ENCODE results near the gene NIPBL.

NIPBL gene

DNA sequence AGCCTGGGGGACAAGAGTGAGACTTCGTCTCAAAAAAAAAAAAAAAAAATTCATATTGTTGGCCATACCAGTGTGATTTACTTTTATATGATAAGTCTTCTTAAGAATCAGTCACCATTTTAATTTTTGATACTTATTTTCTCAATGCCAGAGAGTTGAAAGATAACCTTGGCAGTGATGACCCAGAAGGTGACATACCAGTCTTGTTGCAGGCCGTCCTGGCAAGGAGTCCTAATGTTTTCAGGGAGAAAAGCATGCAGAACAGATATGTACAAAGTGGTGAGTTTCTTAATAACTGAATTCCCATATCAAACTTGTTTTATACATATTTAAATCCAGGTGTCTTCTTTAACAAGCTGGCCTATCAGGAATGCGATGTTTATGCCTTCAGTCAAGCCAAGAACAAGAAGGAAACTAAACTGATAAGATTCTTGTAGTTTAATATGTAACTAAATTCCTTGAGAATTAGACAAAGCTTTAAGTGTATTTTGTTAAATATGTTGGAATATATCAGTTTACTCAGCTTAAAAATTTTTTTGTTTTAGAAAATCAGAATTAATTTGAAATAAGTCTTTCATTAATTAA, 81.5 kb downstream of the NIPBL start:
- Histone ChIP-seq H3K36me3 (ENCODE audit: control insufficient read depth, insufficient read depth, low read length) (peaks cover 37% of the 10 kb centered on the region), H3K4me3 (ENCODE audit: insufficient read depth, low read depth, low read length, poor library complexity, severe bottlenecking) (no peak overlapping the region), H3K4me1 (ENCODE audit: control insufficient read depth, insufficient read depth, low read length, poor library complexity, severe bottlenecking) (no peaks in the 10 kb centered on the region), H3K27me3 (replicated peaks; ENCODE audit: control insufficient read depth, insufficient read depth, low read length, poor library complexity, severe bottlenecking) (no peaks in the 10 kb centered on the region), H3K9me3 (ENCODE audit: control insufficient read depth, low read length) (no peaks in the 10 kb centered on the region), H3K27ac (ENCODE audit: insufficient read depth, low read length, poor library complexity, severe bottlenecking) (no peak overlapping the region)
- DNase-seq, result no peak

DNA sequence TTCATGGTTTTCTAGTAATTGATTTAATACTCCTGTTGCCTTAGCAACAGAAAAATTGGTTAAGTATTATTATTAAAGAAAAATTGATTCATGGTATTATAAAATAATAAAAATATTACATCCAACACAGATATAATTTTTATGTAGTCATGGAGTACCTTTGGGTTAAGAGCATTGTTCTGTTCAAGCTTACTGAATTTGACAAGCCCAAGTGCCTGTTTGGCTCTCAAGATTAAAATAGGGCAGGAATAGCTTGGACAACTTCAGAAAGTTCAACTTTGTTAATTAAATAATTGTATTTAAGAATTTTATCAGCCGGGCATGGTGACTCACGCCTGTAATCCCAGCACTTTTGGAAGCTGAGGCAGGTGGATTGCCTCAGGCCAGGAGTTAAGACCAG, 82.0 kb downstream of the NIPBL start:
- Histone ChIP-seq H3K36me3 (ENCODE audit: control insufficient read depth, insufficient read depth, low read length) (peaks cover 37% of the 10 kb centered on the region), H3K27ac (ENCODE audit: insufficient read depth, low read length, poor library complexity, severe bottlenecking) (no peak overlapping the region)

GRCh38 chr5:36965179-36965578, 88.6 kb downstream of the NIPBL start:
- H3K4me1 ChIP-seq (ENCODE audit: control insufficient read depth, insufficient read depth, low read length, poor library complexity, severe bottlenecking), result no peaks in the 10 kb centered on the region
- H3K9me3 ChIP-seq (ENCODE audit: control insufficient read depth, low read length), result no peaks in the 10 kb centered on the region
- peaks cover 28% of the 10 kb centered on the region for H3K36me3 ChIP-seq (ENCODE audit: control insufficient read depth, insufficient read depth, low read length)
- no peak overlapping the region for H3K27ac ChIP-seq (ENCODE audit: insufficient read depth, low read length, poor library complexity, severe bottlenecking)
- no peak for DNase-seq
- no peak overlapping the region for H3K4me3 ChIP-seq (ENCODE audit: insufficient read depth, low read depth, low read length, poor library complexity, severe bottlenecking)
- no peaks in the 10 kb centered on the region for H3K27me3 ChIP-seq (replicated peaks; ENCODE audit: control insufficient read depth, insufficient read depth, low read length, poor library complexity, severe bottlenecking)

More for the DNA sequence above, 82.0 kb downstream of the NIPBL start:
- H3K9me3 ChIP-seq (ENCODE audit: control insufficient read depth, low read length), result no peaks in the 10 kb centered on the region
- no peak for DNase-seq
- no peaks in the 10 kb centered on the region for H3K27me3 ChIP-seq (replicated peaks; ENCODE audit: control insufficient read depth, insufficient read depth, low read length, poor library complexity, severe bottlenecking)
- no peak overlapping the region for H3K4me3 ChIP-seq (ENCODE audit: insufficient read depth, low read depth, low read length, poor library complexity, severe bottlenecking)
- no peaks in the 10 kb centered on the region for H3K4me1 ChIP-seq (ENCODE audit: control insufficient read depth, insufficient read depth, low read length, poor library complexity, severe bottlenecking)

DNA sequence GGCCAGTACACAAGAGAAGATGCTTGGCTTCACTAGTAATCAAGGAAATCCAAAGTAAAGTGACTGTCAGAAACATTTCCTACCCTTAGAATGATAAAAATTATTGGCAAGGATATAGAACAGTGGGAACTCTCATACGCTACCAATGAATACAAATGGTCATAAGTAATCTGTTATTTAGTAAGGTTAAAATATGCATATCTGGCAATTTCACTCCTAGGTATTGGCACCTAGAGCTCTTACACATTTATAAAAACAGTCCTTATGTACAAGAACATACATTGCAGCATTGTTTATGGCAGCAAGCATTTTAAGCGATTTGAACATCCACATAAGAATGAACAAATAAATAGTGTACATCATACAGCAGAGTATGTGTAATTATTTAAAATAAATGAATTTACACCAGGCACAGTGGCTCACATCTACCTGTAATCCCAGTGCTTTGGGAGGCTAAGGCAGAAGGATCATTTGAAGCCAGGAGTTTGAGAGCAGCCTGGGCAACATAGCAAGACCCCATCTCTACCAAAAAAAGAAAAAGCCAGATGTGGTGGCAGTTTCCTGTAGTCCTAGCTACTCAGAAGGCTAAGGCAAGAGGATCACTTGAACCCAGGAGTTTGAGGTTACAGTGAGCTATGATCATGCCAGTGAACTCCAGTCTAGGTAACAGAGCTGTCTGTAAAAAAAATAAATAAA, 93.3 kb downstream of the NIPBL start:
- DNase-seq, result no peak
- Histone ChIP-seq H3K4me3 (ENCODE audit: insufficient read depth, low read depth, low read length, poor library complexity, severe bottlenecking) (no peak overlapping the region), H3K27me3 (replicated peaks; ENCODE audit: control insufficient read depth, insufficient read depth, low read length, poor library complexity, severe bottlenecking) (no peaks in the 10 kb centered on the region), H3K4me1 (ENCODE audit: control insufficient read depth, insufficient read depth, low read length, poor library complexity, severe bottlenecking) (no peaks in the 10 kb centered on the region), H3K27ac (ENCODE audit: insufficient read depth, low read length, poor library complexity, severe bottlenecking) (no peak overlapping the region), H3K9me3 (ENCODE audit: control insufficient read depth, low read length) (no peaks in the 10 kb centered on the region), H3K36me3 (ENCODE audit: control insufficient read depth, insufficient read depth, low read length) (peaks cover 33% of the 10 kb centered on the region)

DNA sequence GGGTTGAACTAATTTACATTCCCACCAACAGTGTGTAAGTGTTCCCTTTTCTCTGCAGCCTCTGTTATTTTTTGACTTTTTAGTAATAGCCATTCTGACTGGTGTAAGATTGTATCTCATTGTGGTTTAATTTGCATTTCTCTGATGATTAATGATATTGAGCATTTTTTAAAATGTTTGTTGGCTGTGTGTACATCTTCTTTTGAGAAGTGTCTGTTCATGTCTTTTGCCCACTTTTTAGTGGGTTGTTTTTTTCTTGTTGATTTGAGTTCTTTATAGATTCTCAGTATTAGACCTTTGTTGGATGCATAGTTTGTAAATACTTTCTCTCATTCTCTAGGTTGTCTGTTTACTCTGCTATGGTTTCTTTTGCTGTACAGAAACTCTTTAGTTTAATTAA, 101.6 kb downstream of the NIPBL start:
- Histone ChIP-seq H3K4me3 (ENCODE audit: insufficient read depth, low read depth, low read length, poor library complexity, severe bottlenecking) (no peak overlapping the region), H3K27ac (ENCODE audit: insufficient read depth, low read length, poor library complexity, severe bottlenecking) (no peak overlapping the region), H3K9me3 (ENCODE audit: control insufficient read depth, low read length) (no peaks in the 10 kb centered on the region), H3K4me1 (ENCODE audit: control insufficient read depth, insufficient read depth, low read length, poor library complexity, severe bottlenecking) (no peaks in the 10 kb centered on the region), H3K36me3 (ENCODE audit: control insufficient read depth, insufficient read depth, low read length) (peaks cover 32% of the 10 kb centered on the region), H3K27me3 (replicated peaks; ENCODE audit: control insufficient read depth, insufficient read depth, low read length, poor library complexity, severe bottlenecking) (no peaks in the 10 kb centered on the region)
- DNase-seq, result no peak

- Histone ChIP-seq H3K36me3 (ENCODE audit: control insufficient read depth, insufficient read depth, low read length) (peaks cover 20% of the 10 kb centered on the region), H3K27me3 (replicated peaks; ENCODE audit: control insufficient read depth, insufficient read depth, low read length, poor library complexity, severe bottlenecking) (no peaks in the 10 kb centered on the region), H3K9me3 (ENCODE audit: control insufficient read depth, low read length) (no peaks in the 10 kb centered on the region), H3K4me1 (ENCODE audit: control insufficient read depth, insufficient read depth, low read length, poor library complexity, severe bottlenecking) (no peaks in the 10 kb centered on the region), H3K27ac (ENCODE audit: insufficient read depth, low read length, poor library complexity, severe bottlenecking) (no peak overlapping the region), H3K4me3 (ENCODE audit: insufficient read depth, low read depth, low read length, poor library complexity, severe bottlenecking) (no peak overlapping the region)
- DNase-seq, result no peak
Measured at GRCh38 chr5:36982146-36982545, 105.6 kb downstream of the NIPBL start.

GRCh38 chr5:36985387-36985786, 108.8 kb downstream of the NIPBL start:
- DNase-seq, result no peak

GRCh38 chr5:36988396-36988795, 111.8 kb downstream of the NIPBL start:
- no peak overlapping the region for H3K4me3 ChIP-seq (ENCODE audit: insufficient read depth, low read depth, low read length, poor library complexity, severe bottlenecking)
- no peak for DNase-seq
- no peak overlapping the region for H3K27ac ChIP-seq (ENCODE audit: insufficient read depth, low read length, poor library complexity, severe bottlenecking)
- H3K9me3 ChIP-seq (ENCODE audit: control insufficient read depth, low read length), result no peaks in the 10 kb centered on the region
- no peaks in the 10 kb centered on the region for H3K27me3 ChIP-seq (replicated peaks; ENCODE audit: control insufficient read depth, insufficient read depth, low read length, poor library complexity, severe bottlenecking)
- peaks cover 11% of the 10 kb centered on the region for H3K36me3 ChIP-seq (ENCODE audit: control insufficient read depth, insufficient read depth, low read length)
- no peaks in the 10 kb centered on the region for H3K4me1 ChIP-seq (ENCODE audit: control insufficient read depth, insufficient read depth, low read length, poor library complexity, severe bottlenecking)

More at GRCh38 chr5:36985387-36985786, 108.8 kb downstream of the NIPBL start:
- Histone ChIP-seq H3K36me3 (ENCODE audit: control insufficient read depth, insufficient read depth, low read length) (peaks cover 15% of the 10 kb centered on the region), H3K4me1 (ENCODE audit: control insufficient read depth, insufficient read depth, low read length, poor library complexity, severe bottlenecking) (no peaks in the 10 kb centered on the region), H3K4me3 (ENCODE audit: insufficient read depth, low read depth, low read length, poor library complexity, severe bottlenecking) (no peak overlapping the region), H3K9me3 (ENCODE audit: control insufficient read depth, low read length) (no peaks in the 10 kb centered on the region), H3K27ac (ENCODE audit: insufficient read depth, low read length, poor library complexity, severe bottlenecking) (no peak overlapping the region), H3K27me3 (replicated peaks; ENCODE audit: control insufficient read depth, insufficient read depth, low read length, poor library complexity, severe bottlenecking) (no peaks in the 10 kb centered on the region)

- Histone ChIP-seq H3K4me1 (ENCODE audit: control insufficient read depth, insufficient read depth, low read length, poor library complexity, severe bottlenecking) (no peaks in the 10 kb centered on the region), H3K36me3 (ENCODE audit: control insufficient read depth, insufficient read depth, low read length) (peaks cover 35% of the 10 kb centered on the region), H3K27me3 (replicated peaks; ENCODE audit: control insufficient read depth, insufficient read depth, low read length, poor library complexity, severe bottlenecking) (no peaks in the 10 kb centered on the region), H3K27ac (ENCODE audit: insufficient read depth, low read length, poor library complexity, severe bottlenecking) (no peak overlapping the region), H3K9me3 (ENCODE audit: control insufficient read depth, low read length) (no peaks in the 10 kb centered on the region), H3K4me3 (ENCODE audit: insufficient read depth, low read depth, low read length, poor library complexity, severe bottlenecking) (no peak overlapping the region)
- no peak for DNase-seq
Measured at GRCh38 chr5:36998578-36998977, 122.0 kb downstream of the NIPBL start.

DNA sequence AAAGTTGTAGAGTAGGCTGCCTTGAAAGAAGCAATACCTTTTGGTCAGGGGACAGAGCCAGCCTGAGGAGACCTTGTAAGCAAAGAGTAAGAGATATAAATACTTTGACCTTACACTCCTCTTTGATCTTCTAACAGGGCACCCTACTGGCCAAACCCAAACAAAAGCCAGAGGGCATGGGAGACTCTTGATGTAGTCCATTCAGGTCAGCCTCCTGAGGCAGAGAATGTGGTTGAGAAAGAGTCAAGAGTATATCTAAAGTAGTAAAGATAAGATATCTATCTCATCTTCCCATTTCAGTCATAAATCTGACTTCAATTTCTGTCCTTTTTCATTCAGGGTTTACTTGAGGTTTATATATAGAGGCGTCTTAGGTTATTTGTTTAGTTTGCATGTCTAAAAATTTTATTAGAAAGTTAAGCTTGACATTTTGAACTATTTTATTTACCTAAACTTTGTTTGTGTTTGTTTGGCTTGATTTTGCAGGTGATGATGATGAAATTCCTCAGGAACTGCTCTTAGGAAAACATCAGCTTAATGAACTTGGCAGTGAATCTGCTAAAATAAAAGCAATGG, 125.7 kb downstream of the NIPBL start:
- Histone ChIP-seq H3K27ac (ENCODE audit: insufficient read depth, low read length, poor library complexity, severe bottlenecking) (no peak overlapping the region), H3K36me3 (ENCODE audit: control insufficient read depth, insufficient read depth, low read length) (peaks cover 55% of the 10 kb centered on the region), H3K4me1 (ENCODE audit: control insufficient read depth, insufficient read depth, low read length, poor library complexity, severe bottlenecking) (no peaks in the 10 kb centered on the region), H3K9me3 (ENCODE audit: control insufficient read depth, low read length) (no peaks in the 10 kb centered on the region), H3K4me3 (ENCODE audit: insufficient read depth, low read depth, low read length, poor library complexity, severe bottlenecking) (no peak overlapping the region), H3K27me3 (replicated peaks; ENCODE audit: control insufficient read depth, insufficient read depth, low read length, poor library complexity, severe bottlenecking) (no peaks in the 10 kb centered on the region)
- no peak for DNase-seq

All from effector memory CD4-positive, alpha-beta T cell (primary cell).